ENCODE data around the gene C1orf35.
"Not testable (repeated sequence)": the region's sequence is repeated elsewhere in the genome, so short reads cannot be mapped to it uniquely, and the experiment has no call there.

C1orf35 gene

GRCh38 chr1:228112617-228113016 lies 9.5 kb upstream of the C1orf35 start:
- no peak overlapping the region for H3K27ac ChIP-seq (replicated peaks)
- TF ChIP-seq REST (IDR thresholded peaks at IDR 0.05; ENCODE audit: insufficient replicate concordance, low read depth) (no peak), CTCF (IDR thresholded peaks at IDR 0.05; ENCODE audit: insufficient read depth, low read length) (no peak), GABPA (IDR thresholded peaks at IDR 0.05; ENCODE audit: low read depth) (no peak), SPI1 (IDR thresholded peaks at IDR 0.05; ENCODE audit: borderline replicate concordance, low read depth) (no peak), POLR2AphosphoS5 (IDR thresholded peaks at IDR 0.05; ENCODE audit: low read depth) (no peak)
- no peak overlapping the region for H3K4me3 ChIP-seq (replicated peaks; ENCODE audit: insufficient read depth, low read length)
- no peaks in the 10 kb centered on the region for H3K27me3 ChIP-seq (ENCODE audit: insufficient read depth, poor library complexity, severe bottlenecking)
- DNase-seq (ENCODE audit: low read depth in 1 of 2, low spot score in 1 of 2): no peak

GRCh38 chr1:228112167-228112566 lies 9.0 kb upstream of the C1orf35 start:
- Histone ChIP-seq H3K4me3 (replicated peaks; ENCODE audit: insufficient read depth, low read length) (no peak overlapping the region), H3K27me3 (ENCODE audit: insufficient read depth, poor library complexity, severe bottlenecking) (no peaks in the 10 kb centered on the region), H3K27ac (replicated peaks) (no peak overlapping the region)
- no peak for DNase-seq (ENCODE audit: low read depth in 1 of 2, low spot score in 1 of 2)
- TF ChIP-seq SPI1 (IDR thresholded peaks at IDR 0.05; ENCODE audit: borderline replicate concordance, low read depth): no peak

- not testable (repeated sequence) for H3K4me3 ChIP-seq (replicated peaks; ENCODE audit: insufficient read depth, low read length); DNase-seq (ENCODE audit: low read depth in 1 of 2, low spot score in 1 of 2); H3K27me3 ChIP-seq (ENCODE audit: insufficient read depth, poor library complexity, severe bottlenecking); H3K27ac ChIP-seq (replicated peaks)
Observed at GRCh38 chr1:228111315-228111714, 8.2 kb upstream of the C1orf35 start.

- no peak for TF ChIP-seq REST (IDR thresholded peaks at IDR 0.05; ENCODE audit: insufficient replicate concordance, low read depth)
- no peak for TF ChIP-seq SPI1 (IDR thresholded peaks at IDR 0.05; ENCODE audit: borderline replicate concordance, low read depth)
- TF ChIP-seq CTCF (IDR thresholded peaks at IDR 0.05; ENCODE audit: insufficient read depth, low read length): no peak
- TF ChIP-seq POLR2AphosphoS5 (IDR thresholded peaks at IDR 0.05; ENCODE audit: low read depth): no peak
- no peak for TF ChIP-seq GABPA (IDR thresholded peaks at IDR 0.05; ENCODE audit: low read depth)
- Histone ChIP-seq H3K4me3 (replicated peaks; ENCODE audit: insufficient read depth, low read length) (no peak overlapping the region), H3K27me3 (ENCODE audit: insufficient read depth, poor library complexity, severe bottlenecking) (no peaks in the 10 kb centered on the region), H3K27ac (replicated peaks) (no peak overlapping the region)
- DNase-seq (ENCODE audit: low read depth in 1 of 2, low spot score in 1 of 2): no peak
Observed at GRCh38 chr1:228110556-228110955, 7.4 kb upstream of the C1orf35 start.

GRCh38 chr1:228109962-228110488 lies 6.9 kb upstream of the C1orf35 start:
- no peak for DNase-seq (ENCODE audit: low read depth in 1 of 2, low spot score in 1 of 2)
- no peaks in the 10 kb centered on the region for H3K27me3 ChIP-seq (ENCODE audit: insufficient read depth, poor library complexity, severe bottlenecking)
- H3K4me3 ChIP-seq (replicated peaks; ENCODE audit: insufficient read depth, low read length): peak overlapping the region; percentile 89
- TF ChIP-seq SPI1 (IDR thresholded peaks at IDR 0.05; ENCODE audit: borderline replicate concordance, low read depth) (no peak), POLR2AphosphoS5 (IDR thresholded peaks at IDR 0.05; ENCODE audit: low read depth) (no peak)
- H3K27ac ChIP-seq (replicated peaks): peak overlapping the region; percentile 80; the same call in 1 of the 2 replicates
